ENCODE data around the gene DNAL4.

GRCh38 chr22:38758276-38758945 lies 35.5 kb downstream of the DNAL4 start:
- no peak for TF ChIP-seq CTCF (IDR thresholded peaks at IDR 0.05)
- TF ChIP-seq POLR2A (IDR thresholded peaks at IDR 0.05), result no peak
- no peak for TF ChIP-seq POLR2AphosphoS5 (IDR thresholded peaks at IDR 0.05)

All from sigmoid colon (tissue), 4 donors.